Testis (tissue), 2 donors: ENCODE measurements around the gene PLAGL1.

ENCODE experiments used
- POLR2A ChIP-seq: fragments of 450-650 bp; IDR thresholded peaks from one replicate; pipeline ENCODE4 v1.6.1; 2017; ENCODE audit warnings: antibody characterized with exemption, mild to moderate bottlenecking, moderate library complexity
- TF ChIP-seq, protein P1 (sequence below), 3 experiments: fragments of 450-650 bp in 2 of 3; fragments of 200-600 bp in 1 of 3; sonication (generic) in 1 of 3; IDR thresholded peaks; one replicate each; pipeline ENCODE4 v1.5.1; 2016 to 2019; ENCODE audit warnings: antibody characterized with exemption in 3 of 3, mild to moderate bottlenecking in 2 of 3, moderate library complexity in 1 of 3

DNA sequence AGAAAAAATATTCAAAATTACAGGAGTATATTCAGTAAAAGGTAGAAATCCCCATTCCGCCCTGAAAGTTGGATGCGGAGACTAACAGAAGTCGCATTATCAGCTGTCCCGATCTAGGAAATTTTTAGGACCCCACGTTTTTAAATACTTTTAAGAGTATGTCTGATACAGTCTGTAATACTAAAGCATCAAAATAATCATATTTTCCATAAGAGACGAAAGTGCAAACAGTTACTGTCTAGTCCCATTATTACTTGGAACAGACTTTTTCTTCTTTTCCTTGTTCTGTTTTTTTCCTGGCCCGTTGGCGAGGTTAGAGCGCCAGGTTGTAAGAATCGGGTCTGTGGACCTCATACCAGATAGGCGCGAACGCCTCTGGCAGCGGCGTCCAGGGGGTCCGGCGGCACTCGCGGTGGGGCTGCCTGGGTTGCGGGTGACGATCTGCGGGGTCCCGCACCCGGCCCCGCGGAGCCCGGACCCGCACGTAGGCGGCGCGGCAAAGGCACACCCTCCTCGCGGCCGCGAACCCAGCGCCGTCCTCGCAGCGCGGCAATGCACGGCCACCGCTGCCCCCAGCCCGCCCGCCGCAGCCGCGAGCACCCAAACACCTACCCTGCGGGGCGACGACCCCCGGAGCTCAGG lies 460 bp downstream of the PLAGL1 start:
- TF ChIP-seq POLR2A = no peak
- TF ChIP-seq, protein P1, sequence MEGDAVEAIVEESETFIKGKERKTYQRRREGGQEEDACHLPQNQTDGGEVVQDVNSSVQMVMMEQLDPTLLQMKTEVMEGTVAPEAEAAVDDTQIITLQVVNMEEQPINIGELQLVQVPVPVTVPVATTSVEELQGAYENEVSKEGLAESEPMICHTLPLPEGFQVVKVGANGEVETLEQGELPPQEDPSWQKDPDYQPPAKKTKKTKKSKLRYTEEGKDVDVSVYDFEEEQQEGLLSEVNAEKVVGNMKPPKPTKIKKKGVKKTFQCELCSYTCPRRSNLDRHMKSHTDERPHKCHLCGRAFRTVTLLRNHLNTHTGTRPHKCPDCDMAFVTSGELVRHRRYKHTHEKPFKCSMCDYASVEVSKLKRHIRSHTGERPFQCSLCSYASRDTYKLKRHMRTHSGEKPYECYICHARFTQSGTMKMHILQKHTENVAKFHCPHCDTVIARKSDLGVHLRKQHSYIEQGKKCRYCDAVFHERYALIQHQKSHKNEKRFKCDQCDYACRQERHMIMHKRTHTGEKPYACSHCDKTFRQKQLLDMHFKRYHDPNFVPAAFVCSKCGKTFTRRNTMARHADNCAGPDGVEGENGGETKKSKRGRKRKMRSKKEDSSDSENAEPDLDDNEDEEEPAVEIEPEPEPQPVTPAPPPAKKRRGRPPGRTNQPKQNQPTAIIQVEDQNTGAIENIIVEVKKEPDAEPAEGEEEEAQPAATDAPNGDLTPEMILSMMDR (IDR thresholded peaks at IDR 0.05) = no peak
